K562 (cell line): ENCODE measurements around the gene CACNA1S. TPM values are rescaled to one million over a fixed set of nuclear protein-coding genes. Genes with fewer than 3 reads are reported as not detected.

ENCODE experiments used
- ATAC-seq: fragments of 200-7000 bp; cut with Tn5 transposase; 3 replicates; pipeline ENCODE4 v1.9.1; 2020; ENCODE audit warnings: moderate library complexity
- BruUV-seq: library from RNA; stranded (reverse); fragments of 400-500 nt; replicated peaks from 2 replicates; lab custom pipeline; 2021; lab: Mats Ljungman, UMichigan
- CTCF ChIA-PET: fragments of 300-600 bp; formaldehyde crosslinking; extraction: SDS; loops from one replicate; lab custom pipeline; 2021; ENCODE audit warnings: low intra/inter-chr PET ratio; lab: Yijun Ruan, JAX
- POLR2A ChIA-PET: fragments of 300-600, 350-650 bp; sonication (Branson Sonifier 250); formaldehyde crosslinking; extraction: SDS; loops from one replicate; lab custom pipeline; 2021; ENCODE audit warnings: antibody characterized with exemption, inconsistent platforms; lab: Yijun Ruan, JAX
- DNase-seq, 4 experiments: peaks; one replicate each; pipeline versions ENCODE4 v3.0.0 to v3.0.0-alpha.2; 2011 to 2018; ENCODE audit warnings: low spot score in 3 of 4, mixed read lengths in 3 of 4; ENCODE audit errors: extremely low read depth in 1 of 4
- FAIRE-seq: peaks from 2 replicates; lab custom pipeline; 2011; peaks lifted over from hg19 to GRCh38; lab: Jason Lieb, UNC
- H2AFZ ChIP-seq: 2 replicates; pipeline ENCODE4 v1.6.0; 2011; ENCODE audit warnings: low read depth, low read length, control low read depth, inconsistent platforms
- H3K27ac ChIP-seq: fragments of 200-600 bp; 3 replicates; pipeline ENCODE4 v1.8.0; 2011; ENCODE audit warnings: low read depth, mild to moderate bottlenecking, control low read depth, inconsistent platforms, low read length, moderate library complexity, mixed read lengths; ENCODE audit errors: extremely low read depth
- H3K27me3 ChIP-seq, 2 experiments: fragments of 300-600 bp in 1 of 2; 2 replicates in 1 of 2; 3 replicates in 1 of 2; pipeline versions ENCODE4 v1.6.0 to v1.8.0; 2011; ENCODE audit warnings: inconsistent platforms in 2 of 2, low read length in 2 of 2, mild to moderate bottlenecking in 1 of 2, mixed read lengths in 1 of 2, moderate library complexity in 1 of 2; ENCODE audit not compliant: control insufficient read depth in 2 of 2, insufficient read depth in 2 of 2
- H3K36me3 ChIP-seq: fragments of 300-600 bp; 3 replicates; pipeline ENCODE4 v1.8.0; 2011; ENCODE audit warnings: mild to moderate bottlenecking, low read length, inconsistent platforms; ENCODE audit not compliant: control insufficient read depth, insufficient read depth
- H3K4me1 ChIP-seq, 2 experiments: fragments of 200-600 bp in 1 of 2; replicated peaks in 1 of 2; 2 replicates in 1 of 2; 3 replicates in 1 of 2; pipeline versions ENCODE4 v1.5.1 to v1.8.0; 2011; ENCODE audit warnings: inconsistent platforms in 2 of 2, low read length in 2 of 2, mild to moderate bottlenecking in 1 of 2, mixed read lengths in 1 of 2, moderate library complexity in 1 of 2; ENCODE audit not compliant: control insufficient read depth in 2 of 2, insufficient read depth in 2 of 2
- H3K4me2 ChIP-seq: 2 replicates; pipeline ENCODE4 v1.6.1; 2011; ENCODE audit warnings: low read length, control low read depth, inconsistent platforms, mixed read lengths; ENCODE audit not compliant: insufficient read depth
- H3K4me3 ChIP-seq: fragments of 200-600 bp; sonication (generic), shearing (Covaris generic); 2 replicates; pipeline ENCODE4 v1.5.1; 2016; ENCODE audit warnings: control low read depth, inconsistent platforms
- H3K79me2 ChIP-seq: fragments of 200-600 bp; 3 replicates; pipeline ENCODE4 v1.8.0; 2011; ENCODE audit warnings: low read length, inconsistent platforms; ENCODE audit not compliant: control insufficient read depth, insufficient read depth
- H3K9ac ChIP-seq, 2 experiments: 2 replicates each; pipeline versions ENCODE4 v1.6.0 to v1.6.1; 2011; ENCODE audit warnings: low read depth in 2 of 2, low read length in 2 of 2, control low read depth in 1 of 2, inconsistent platforms in 1 of 2, mild to moderate bottlenecking in 1 of 2, mixed read lengths in 1 of 2; ENCODE audit not compliant: insufficient read depth in 1 of 2
- H3K9me1 ChIP-seq: one replicate; pipeline ENCODE4 v1.6.0; 2011; ENCODE audit warnings: inconsistent platforms, mild to moderate bottlenecking, low read length, moderate library complexity; ENCODE audit not compliant: control insufficient read depth, insufficient read depth
- H3K9me3 ChIP-seq: replicated peaks from 2 replicates; pipeline ENCODE4 v1.5.1; 2011; ENCODE audit warnings: low read depth, low read length, inconsistent platforms; ENCODE audit not compliant: control insufficient read depth, insufficient read depth
- H4K20me1 ChIP-seq: replicated peaks from 2 replicates; pipeline ENCODE4 v1.6.1; 2011; ENCODE audit warnings: low read length, inconsistent platforms, mixed read lengths; ENCODE audit not compliant: control insufficient read depth, insufficient read depth
- BRD9 ChIP-seq: fragments of 450-650 bp; IDR thresholded peaks from 2 replicates; pipeline ENCODE4 v1.6.1; 2018; ENCODE audit warnings: low read depth; ENCODE audit not compliant: partially characterized antibody
- GMEB1 ChIP-seq: fragments of 250-450 bp; sonication (Bioruptor Pico); IDR thresholded peaks from 2 replicates; pipeline ENCODE4 v1.4.0; 2020; ENCODE audit warnings: mild to moderate bottlenecking
- GTF3C2 ChIP-seq: IDR thresholded peaks from 3 replicates; pipeline ENCODE4 v1.6.1; 2011; ENCODE audit warnings: borderline replicate concordance, mild to moderate bottlenecking, moderate library complexity; ENCODE audit not compliant: insufficient read length; ENCODE audit errors: extremely low read depth
- NELFE ChIP-seq: IDR thresholded peaks from 2 replicates; pipeline ENCODE4 v1.6.1; 2011; ENCODE audit warnings: mild to moderate bottlenecking; ENCODE audit not compliant: insufficient read depth, insufficient read length
- PHB2 ChIP-seq: fragments of 450-650 bp; IDR thresholded peaks from 2 replicates; pipeline ENCODE4 v1.6.1; 2017; ENCODE audit warnings: low read depth
- RAD51 ChIP-seq: fragments of 450-650 bp; IDR thresholded peaks from 2 replicates; pipeline ENCODE4 v1.7.1; 2016; ENCODE audit warnings: low read depth, mild to moderate bottlenecking, borderline replicate concordance
- RB1 ChIP-seq: fragments of 450-650 bp; IDR thresholded peaks from 2 replicates; pipeline ENCODE4 v1.6.1; 2017; ENCODE audit warnings: low read depth, mild to moderate bottlenecking
- RNF2 ChIP-seq: sonication (generic); IDR thresholded peaks from 2 replicates; pipeline ENCODE4 v1.6.1; 2016
- STAG1 ChIP-seq: sonication (generic); formaldehyde crosslinking; IDR thresholded peaks from 2 replicates; pipeline ENCODE4 v1.5.0; 2020; ENCODE audit warnings: missing genetic modification reagents, borderline replicate concordance
- ZEB2 ChIP-seq: fragments of 450-650 bp; IDR thresholded peaks from 2 replicates; pipeline ENCODE4 v1.6.1; 2016
- ZNF408 ChIP-seq: fragments of 250-450 bp; sonication (Bioruptor Pico); IDR thresholded peaks from 2 replicates; pipeline ENCODE4 v1.4.0; 2020; ENCODE audit warnings: low read depth, mild to moderate bottlenecking, moderate library complexity
- ZNF764 ChIP-seq: fragments of 250-450 bp; sonication (Bioruptor Pico); IDR thresholded peaks from 2 replicates; pipeline ENCODE4 v1.4.0; 2020; ENCODE audit warnings: low read depth, mild to moderate bottlenecking, moderate library complexity
- WGBS: fragments of 100-300 bp; shearing (Covaris generic); methylation state at CpG from one replicate; pipeline ENCODE4 v1.1.6; 2016; ENCODE audit warnings: low coverage, mixed read lengths; ENCODE audit not compliant: insufficient coverage; ENCODE audit errors: missing lambda C conversion rate; 5-methylcytosine and 5-hydroxymethylcytosine counted together
- in situ Hi-C: fragments of 300-500 bp; cut with MboI; formaldehyde crosslinking; loops from 4 replicates; pipeline ENCODE4 v1.15.0; 2018; ENCODE audit warnings: inconsistent platforms, mixed read lengths
- intact Hi-C: fragments of 100-400 bp; cut with micrococcal nuclease; formaldehyde crosslinking; loops from 2 replicates; pipeline ENCODE4 v1.14.2; 2022
- polyA plus RNA-seq, 8 experiments: library from polyadenylated mRNA; depleted of rRNA in 4 of 8; stranded (reverse) in 5 of 8; unstranded in 3 of 8; fragments of >200 nt; fragmentation: Nextera tagmentation in 2 of 8; fragmentation: Illumina TruSeq in 1 of 8; extraction: Ambion mirVana in 2 of 8; extraction: Trizol in 1 of 8; gene quantifications; 2 replicates each; pipeline versions ENCODE4 v1.2.1 to v1.2.3, GENCODE V29; 2011 to 2014; ENCODE audit warnings: inconsistent platforms in 1 of 8, missing spikeins in 1 of 8
- total RNA-seq, 7 experiments: library from RNA; depleted of rRNA in 6 of 7; stranded (reverse); fragments of >200 nt in 6 of 7; fragmentation: Illumina TruSeq in 2 of 7; extraction: Trizol in 2 of 7; gene quantifications; 2 replicates each; pipeline versions ENCODE4 v1.2.1 to v1.2.3, GENCODE V29; 2011 to 2021; ENCODE audit warnings: low replicate concordance in 1 of 7
- TF ChIP-seq, protein P1 (sequence below): fragments of 450-650 bp; conservative IDR thresholded peaks from 2 replicates; pipeline ENCODE4 v1.6.1; 2016; ENCODE audit warnings: missing genetic modification characterization, low read depth, mild to moderate bottlenecking, control low read depth, missing compliant biosample characterization
- TF ChIP-seq, protein P2 (sequence below): fragments of 250-450 bp; sonication (Bioruptor Pico); IDR thresholded peaks from 2 replicates; pipeline ENCODE4 v1.9.0; 2021; ENCODE audit warnings: mild to moderate bottlenecking

CACNA1S gene
- total and polyA plus RNA-seq, 9 of the 15 experiments (the other 6 are each of a cell fraction or from before 2014, with no cell fraction given), result not detected

- no peak for TF ChIP-seq BRD9
- TF ChIP-seq, protein P1, sequence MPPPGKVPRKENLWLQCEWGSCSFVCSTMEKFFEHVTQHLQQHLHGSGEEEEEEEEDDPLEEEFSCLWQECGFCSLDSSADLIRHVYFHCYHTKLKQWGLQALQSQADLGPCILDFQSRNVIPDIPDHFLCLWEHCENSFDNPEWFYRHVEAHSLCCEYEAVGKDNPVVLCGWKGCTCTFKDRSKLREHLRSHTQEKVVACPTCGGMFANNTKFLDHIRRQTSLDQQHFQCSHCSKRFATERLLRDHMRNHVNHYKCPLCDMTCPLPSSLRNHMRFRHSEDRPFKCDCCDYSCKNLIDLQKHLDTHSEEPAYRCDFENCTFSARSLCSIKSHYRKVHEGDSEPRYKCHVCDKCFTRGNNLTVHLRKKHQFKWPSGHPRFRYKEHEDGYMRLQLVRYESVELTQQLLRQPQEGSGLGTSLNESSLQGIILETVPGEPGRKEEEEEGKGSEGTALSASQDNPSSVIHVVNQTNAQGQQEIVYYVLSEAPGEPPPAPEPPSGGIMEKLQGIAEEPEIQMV (tag), result no peak
- TF ChIP-seq ZNF764 (CRISPR knock-in tag), result no peak
- TF ChIP-seq, protein P2, sequence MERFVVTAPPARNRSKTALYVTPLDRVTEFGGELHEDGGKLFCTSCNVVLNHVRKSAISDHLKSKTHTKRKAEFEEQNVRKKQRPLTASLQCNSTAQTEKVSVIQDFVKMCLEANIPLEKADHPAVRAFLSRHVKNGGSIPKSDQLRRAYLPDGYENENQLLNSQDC (CRISPR knock-in tag), result no peak
- TF ChIP-seq RNF2, result no peak
Observed at GRCh38 chr1:201090541-201090940, 21.7 kb downstream of the CACNA1S start (continued).

DNA sequence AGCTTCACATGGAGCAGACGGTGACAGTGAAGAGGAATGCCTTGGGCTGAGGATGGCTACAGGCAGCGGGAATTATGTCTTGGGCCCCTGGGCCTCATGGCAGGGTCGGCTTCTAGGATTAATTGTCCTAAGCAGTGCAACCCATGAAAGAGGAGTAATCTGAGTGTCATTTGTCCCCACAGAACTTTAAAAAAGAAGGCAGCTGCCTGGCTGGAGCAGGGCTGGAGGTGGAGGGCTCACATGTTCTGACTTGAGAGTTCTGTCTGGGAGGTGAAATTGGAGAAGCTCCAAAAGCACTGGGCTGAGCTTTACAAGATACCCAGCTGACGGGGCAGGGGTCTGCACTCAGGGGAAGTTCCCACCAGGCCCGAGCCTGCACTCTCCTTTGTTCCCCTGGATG is 22.6 kb downstream of the CACNA1S start:
- no peaks in the 10 kb centered on the region for H3K36me3 ChIP-seq
- H3K79me2 ChIP-seq, result no peaks in the 10 kb centered on the region
- H2AFZ ChIP-seq, result no peak overlapping the region
- FAIRE-seq (no peak), DNase-seq (no peak), ATAC-seq (no peak)
- no peak overlapping the region for H3K4me2 ChIP-seq
- in situ Hi-C loops (no loop called here), intact Hi-C loops (loop anchor here (5.0 to 10.0 kb wide), 2 partner anchors 95 to 273 kb away; no protein-coding TSS in a partner anchor)
- no peak overlapping the region for H3K27ac ChIP-seq
- H4K20me1 ChIP-seq, result peaks cover 6% of the 10 kb centered on the region
- WGBS, result 0% methylated on average over 5 of the region's 5 CpGs
- no peaks in the 10 kb centered on the region for H3K4me1 ChIP-seq
- TF ChIP-seq ZNF408 (no peak), RB1 (no peak), RAD51 (no peak), GMEB1 (no peak), STAG1 (CRISPR knock-in tag) (no peak), PHB2 (no peak), ZEB2 (no peak), GTF3C2 (no peak), NELFE (no peak)
- no peak overlapping the region for H3K4me3 ChIP-seq
- no peak overlapping the region for H3K9ac ChIP-seq
- BruUV-seq, result no TSS peak
- POLR2A ChIA-PET, result no interaction called here
- peaks cover 53 to 80% of the 10 kb centered on the region in 2 experiments for H3K27me3 ChIP-seq
- CTCF ChIA-PET, result no interaction called here
- no peaks in the 10 kb centered on the region for H3K9me3 ChIP-seq
- no peaks in the 10 kb centered on the region for H3K9me1 ChIP-seq
